Tracheal epithelial cell (primary cell): Measurements from ENCODE around the gene SEC14L6. TPM values are rescaled to one million over a fixed set of nuclear protein-coding genes. Genes with fewer than 3 reads are reported as not detected.

Source experiments
- total RNA-seq: library from RNA; depleted of rRNA; stranded (reverse); fragments of >200 nt; gene quantifications from 2 replicates; pipeline ENCODE4 v1.2.1, GENCODE V29; 2014

Gene SEC14L6
- total RNA-seq = 6.7 TPM in 1 of 2 replicates, not detected in the other

GRCh38 chr22:30546616-30547015 lies at the start of gene SEC14L6:
TSS of gene SEC14L6 (minus strand) at chr22:30546741. CDS start at chr22:30546682, 59 bp downstream.

GRCh38 chr22:30591588-30592359 lies 45.2 kb upstream of the SEC14L6 start, which contains the start of gene PES1:
TSS of gene PES1 (minus strand) at chr22:30591910. CDS start at chr22:30591833, 77 bp downstream.

GRCh38 chr22:30574095-30574981 lies 27.8 kb upstream of the SEC14L6 start, which contains the start of gene GAL3ST1:
TSS of gene GAL3ST1 (minus strand) at chr22:30574665. CDS start at chr22:30557392, 17,273 bp downstream.

Other genes starting within 250 kb of the SEC14L6 start
- gene TBC1D10A, start 219.8 kb downstream of the SEC14L6 start, total RNA-seq = 11.5 and 13.3 TPM in 2 replicates
- 11.3 and 16.4 TPM in 2 replicates for gene SF3A1, start 189.8 kb downstream of the SEC14L6 start, total RNA-seq
- under 0.01 and 0.72 TPM in 2 replicates for gene CCDC157, start 189.7 kb downstream of the SEC14L6 start, total RNA-seq
- 14.1 and 25.1 TPM in 2 replicates for gene RNF215, start 159.3 kb downstream of the SEC14L6 start, total RNA-seq
- 77.8 and 82.7 TPM in 2 replicates for gene SEC14L2, start 149.7 kb downstream of the SEC14L6 start, total RNA-seq
- 28.4 and 29.0 TPM in 2 replicates for gene MTFP1, start 121.0 kb downstream of the SEC14L6 start, total RNA-seq
- gene SEC14L3, start 74.7 kb downstream of the SEC14L6 start, total RNA-seq = not detected in 2 replicates
- not detected in 2 replicates for gene SEC14L4, start 41.0 kb downstream of the SEC14L6 start, total RNA-seq
- gene GAL3ST1, start 27.9 kb upstream of the SEC14L6 start, total RNA-seq = 0.48 TPM in 1 of 2 replicates, not detected in the other
- 84.2 and 117 TPM in 2 replicates for gene PES1, start 45.2 kb upstream of the SEC14L6 start, total RNA-seq
- 3.1 and 4.0 TPM in 2 replicates for gene TCN2, start 60.4 kb upstream of the SEC14L6 start, total RNA-seq
- gene SLC35E4, start 89.0 kb upstream of the SEC14L6 start, total RNA-seq = 3.8 and 10.4 TPM in 2 replicates
- 4.7 and 5.3 TPM in 2 replicates for gene DUSP18, start 121.1 kb upstream of the SEC14L6 start, total RNA-seq
- gene OSBP2, start 148.1 kb upstream of the SEC14L6 start, total RNA-seq = 5.1 and 8.0 TPM in 2 replicates